Activated CD8-positive, alpha-beta memory T cell treated with anti-CD3 and anti-CD28 coated beads for 48 hours (primary cell): ENCODE data around the gene OBSCN.
"Not testable (repeated sequence)": the region's sequence is repeated elsewhere in the genome, so short reads cannot be mapped to it uniquely, and the experiment has no call there.

Experiments used
- DNase-seq, 3 experiments: peaks; one replicate each; pipeline ENCODE4 v3.0.0-alpha.2; 2020; ENCODE audit warnings: low read depth in 2 of 3, low spot score in 2 of 3

The OBSCN gene

GRCh38 chr1:228252476-228252875 is 44.6 kb downstream of the OBSCN start:
- DNase-seq: not testable (repeated sequence)

GRCh38 chr1:228256626-228257375 is 49.0 kb downstream of the OBSCN start:
- no peak for DNase-seq

GRCh38 chr1:228258486-228258885 is 50.6 kb downstream of the OBSCN start:
- DNase-seq: no peak

GRCh38 chr1:228259368-228259894 is 51.6 kb downstream of the OBSCN start:
- DNase-seq: no peak

- no peak for DNase-seq
These were observed 52.1 kb downstream of the OBSCN start for GRCh38 chr1:228259951-228260350.

GRCh38 chr1:228261706-228262105 is 53.9 kb downstream of the OBSCN start:
- no peak for DNase-seq

GRCh38 chr1:228262475-228262874 is 54.6 kb downstream of the OBSCN start:
- no peak for DNase-seq

GRCh38 chr1:228263636-228264035 is 55.8 kb downstream of the OBSCN start:
- DNase-seq: no peak

GRCh38 chr1:228264090-228264829 is 56.4 kb downstream of the OBSCN start:
- no peak for DNase-seq

- no peak for DNase-seq
These were observed 57.3 kb downstream of the OBSCN start for GRCh38 chr1:228265167-228265566.

- no peak for DNase-seq
These were observed 60.4 kb downstream of the OBSCN start for GRCh38 chr1:228267962-228268880.

GRCh38 chr1:228268881-228269265 is 61.0 kb downstream of the OBSCN start:
- no peak for DNase-seq

GRCh38 chr1:228269431-228269830 is 61.6 kb downstream of the OBSCN start:
- not testable (repeated sequence) for DNase-seq

GRCh38 chr1:228270032-228270431 is 62.2 kb downstream of the OBSCN start:
- no peak for DNase-seq

- no peak for DNase-seq
These were observed 63.9 kb downstream of the OBSCN start for GRCh38 chr1:228271701-228272251.

- DNase-seq: no peak
These were observed 64.5 kb downstream of the OBSCN start for GRCh38 chr1:228272331-228272791.

- no peak for DNase-seq
These were observed 65.2 kb downstream of the OBSCN start for GRCh38 chr1:228272831-228273571.

GRCh38 chr1:228273720-228274451 is 66.0 kb downstream of the OBSCN start:
- DNase-seq: no peak

- no peak for DNase-seq
These were observed 66.8 kb downstream of the OBSCN start for GRCh38 chr1:228274452-228275178.
